ENCODE measurements around the gene MLX.
"Not testable (repeated sequence)": the region's sequence is repeated elsewhere in the genome, so short reads cannot be mapped to it uniquely, and the experiment has no call there.

The MLX gene

GRCh38 chr17:42555961-42556617, 10.8 kb upstream of the MLX start:
- DNase-seq: not testable (repeated sequence)

GRCh38 chr17:42559075-42559474, 7.8 kb upstream of the MLX start:
- DNase-seq: no peak

GRCh38 chr17:42560246-42560645, 6.7 kb upstream of the MLX start:
- no peak for DNase-seq

GRCh38 chr17:42561897-42562387, 5.0 kb upstream of the MLX start, which contains the start of gene COASY:
TSS of gene COASY (plus strand) at chr17:42562148. CDS start at chr17:42562623, 475 bp downstream.
- DNase-seq: peak; percentile 96

GRCh38 chr17:42562388-42563142, 4.3 kb upstream of the MLX start:
- DNase-seq: no peak

- DNase-seq: no peak
Observed at GRCh38 chr17:42563143-42563509, 3.8 kb upstream of the MLX start.

GRCh38 chr17:42563543-42563942, 3.4 kb upstream of the MLX start:
- no peak for DNase-seq

- DNase-seq: no peak
Observed at GRCh38 chr17:42563950-42564349, 3.0 kb upstream of the MLX start.

GRCh38 chr17:42564815-42565522, 1.9 kb upstream of the MLX start:
- DNase-seq: no peak

GRCh38 chr17:42565523-42566214, 1.2 kb upstream of the MLX start:
- no peak for DNase-seq

- no peak for DNase-seq
Observed at GRCh38 chr17:42566215-42566882, 551 bp upstream of the MLX start.

GRCh38 chr17:42568341-42569111, 1.6 kb downstream of the MLX start:
- no peak for DNase-seq

GRCh38 chr17:42571435-42572225, 4.7 kb downstream of the MLX start:
- no peak for DNase-seq

- DNase-seq: no peak
Observed at GRCh38 chr17:42573095-42573494, 6.2 kb downstream of the MLX start.

GRCh38 chr17:42574463-42574862, 7.6 kb downstream of the MLX start:
- DNase-seq: no peak

- no peak for DNase-seq
Observed at GRCh38 chr17:42577140-42577531, 10.2 kb downstream of the MLX start.

GRCh38 chr17:42577532-42578281, 10.8 kb downstream of the MLX start, which contains the start of gene PSMC3IP:
TSS of gene PSMC3IP (minus strand) at chr17:42577729. CDS start at chr17:42577686, 43 bp downstream.
- peak; percentile 94 for DNase-seq

GRCh38 chr17:42578282-42578869, 11.5 kb downstream of the MLX start:
- peak; percentile 64 for DNase-seq

- no peak for DNase-seq
Observed at GRCh38 chr17:42579794-42580551, 13.1 kb downstream of the MLX start.
